GM19099 (cell line): ENCODE measurements around the gene XKR7.

Experiments
- POLR2A ChIP-seq: IDR thresholded peaks from 3 replicates; pipeline ENCODE4 v1.6.1; 2011; ENCODE audit warnings: low read depth; ENCODE audit not compliant: insufficient read length; ENCODE audit errors: extremely low read depth

The XKR7 gene

GRCh38 chr20:32017711-32018251 is 49.8 kb downstream of the XKR7 start:
- no peak for TF ChIP-seq POLR2A

- TF ChIP-seq POLR2A: no peak
Measured at GRCh38 chr20:32018269-32019155, 50.6 kb downstream of the XKR7 start.

- no peak for TF ChIP-seq POLR2A
Measured at GRCh38 chr20:32019156-32019510, 51.2 kb downstream of the XKR7 start.

- TF ChIP-seq POLR2A: no peak
Measured at GRCh38 chr20:32019563-32020463, 51.9 kb downstream of the XKR7 start.

GRCh38 chr20:32021091-32021490 is 53.1 kb downstream of the XKR7 start:
- TF ChIP-seq POLR2A: no peak

- no peak for TF ChIP-seq POLR2A
Measured at GRCh38 chr20:32024683-32025295, 56.8 kb downstream of the XKR7 start.

- TF ChIP-seq POLR2A: no peak
Measured at GRCh38 chr20:32027643-32028042, 59.7 kb downstream of the XKR7 start.

GRCh38 chr20:32028647-32029372 is 60.9 kb downstream of the XKR7 start:
- no peak for TF ChIP-seq POLR2A

GRCh38 chr20:32029561-32029960 is 61.6 kb downstream of the XKR7 start:
- no peak for TF ChIP-seq POLR2A

- no peak for TF ChIP-seq POLR2A
Measured at GRCh38 chr20:32031007-32031958, 63.3 kb downstream of the XKR7 start.

- TF ChIP-seq POLR2A: no peak
Measured at GRCh38 chr20:32033316-32033715, 65.4 kb downstream of the XKR7 start.

GRCh38 chr20:32034581-32035425 is 66.9 kb downstream of the XKR7 start:
- no peak for TF ChIP-seq POLR2A

- no peak for TF ChIP-seq POLR2A
Measured at GRCh38 chr20:32035426-32035779, 67.5 kb downstream of the XKR7 start.
